GM15510 (cell line): Measurements from ENCODE around the gene SYT11.

Experiments
- POLR2A ChIP-seq: IDR thresholded peaks from 3 replicates; pipeline ENCODE4 v1.6.1; 2011; ENCODE audit warnings: borderline replicate concordance; ENCODE audit not compliant: insufficient read length; ENCODE audit errors: extremely low read depth

The SYT11 gene

DNA sequence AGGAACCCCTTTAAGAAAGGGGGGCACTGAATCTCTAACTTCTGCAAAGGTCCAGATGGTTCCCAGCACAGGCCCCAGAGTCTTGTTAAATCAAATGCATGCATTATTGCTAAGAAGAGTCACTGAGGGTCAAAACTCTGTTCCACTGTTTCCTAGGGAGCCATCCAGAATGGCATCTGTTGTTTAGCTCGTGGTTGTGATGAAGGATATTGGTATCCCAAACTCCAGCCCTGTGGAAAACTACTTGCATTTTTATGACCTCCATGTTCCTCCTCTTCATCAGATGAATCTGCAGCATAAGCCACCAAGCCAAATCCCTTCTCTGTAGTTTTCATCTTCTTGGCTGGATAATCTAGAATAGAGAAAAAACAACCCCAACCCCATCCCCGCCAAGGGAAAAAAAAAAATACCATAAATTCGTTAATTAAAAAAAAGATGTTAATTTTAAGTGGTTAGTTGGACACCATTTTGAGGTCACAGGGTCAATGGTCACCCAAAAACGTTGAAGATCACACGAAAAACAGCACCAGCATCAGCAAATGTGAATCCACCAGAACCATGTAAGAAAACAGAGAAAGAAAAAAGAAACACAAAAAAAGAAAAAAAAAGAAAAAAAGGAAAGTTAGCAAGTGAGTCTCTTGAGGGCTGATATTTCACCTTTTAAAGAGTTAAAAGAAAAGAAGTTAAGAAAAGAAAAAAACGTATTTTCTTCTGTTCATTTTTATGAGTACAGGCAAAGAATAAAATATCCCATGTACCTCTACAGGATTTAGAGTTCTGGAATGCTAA is 54.8 kb downstream of the SYT11 start:
- TF ChIP-seq POLR2A: no peak

GRCh38 chr1:155918660-155919059 is 59.3 kb downstream of the SYT11 start:
- TF ChIP-seq POLR2A: no peak

DNA sequence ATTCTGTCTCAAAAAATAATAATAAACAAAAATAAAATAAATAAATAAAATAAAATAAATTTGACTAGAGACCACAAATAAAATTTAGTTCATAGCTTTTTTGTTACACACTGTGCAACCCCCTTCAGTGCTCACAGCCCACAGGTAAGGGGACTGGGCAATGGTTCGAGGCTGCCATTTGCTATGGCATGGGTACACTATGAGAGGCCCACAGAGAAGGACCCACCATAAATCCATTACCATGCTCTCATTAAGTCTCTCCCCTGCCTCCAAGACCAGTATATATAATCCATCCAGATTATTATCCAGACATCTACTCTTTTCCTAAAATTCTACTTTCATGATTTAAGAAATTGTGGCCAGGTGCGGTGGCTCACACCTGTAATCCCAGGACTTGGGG is 60.4 kb downstream of the SYT11 start:
- no peak for TF ChIP-seq POLR2A

GRCh38 chr1:155920717-155921116 is 61.4 kb downstream of the SYT11 start:
- no peak for TF ChIP-seq POLR2A

DNA sequence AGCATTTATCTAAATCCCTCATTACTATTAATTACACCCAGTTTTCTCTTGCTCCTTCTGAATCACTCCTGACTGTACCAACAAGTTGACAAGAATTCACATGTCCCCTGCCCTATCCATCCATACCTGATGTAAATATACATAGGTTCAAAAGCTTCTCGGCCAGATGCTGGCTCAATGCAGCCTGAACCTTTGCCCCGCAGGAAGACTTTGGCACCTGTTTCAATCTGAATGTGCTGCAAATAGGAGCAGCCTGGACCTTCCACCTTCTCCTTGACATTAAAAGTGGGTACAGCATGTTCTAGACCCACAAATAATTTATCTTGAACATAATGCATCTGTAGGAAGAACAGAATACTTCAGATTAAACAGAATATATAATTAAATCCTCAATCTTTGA is 66.1 kb downstream of the SYT11 start:
- no peak for TF ChIP-seq POLR2A

- no peak for TF ChIP-seq POLR2A
Measured at GRCh38 chr1:155929057-155929456, 69.7 kb downstream of the SYT11 start.

GRCh38 chr1:155931332-155932038 is 72.1 kb downstream of the SYT11 start:
- no peak for TF ChIP-seq POLR2A

- no peak for TF ChIP-seq POLR2A
Measured at GRCh38 chr1:155932081-155932480, 72.7 kb downstream of the SYT11 start.

- no peak for TF ChIP-seq POLR2A
Measured at GRCh38 chr1:155932487-155932886, 73.1 kb downstream of the SYT11 start.

GRCh38 chr1:155933591-155934096 is 74.3 kb downstream of the SYT11 start:
- no peak for TF ChIP-seq POLR2A

GRCh38 chr1:155934097-155934935 is 74.9 kb downstream of the SYT11 start, which contains the start of gene KHDC4:
KHDC4 (minus strand) TSS chr1:155934413; CDS start chr1:155934373, 40 bp downstream.
- peak; percentile 95 for TF ChIP-seq POLR2A
